Measurements from ENCODE around the gene FAM20B.

DNA sequence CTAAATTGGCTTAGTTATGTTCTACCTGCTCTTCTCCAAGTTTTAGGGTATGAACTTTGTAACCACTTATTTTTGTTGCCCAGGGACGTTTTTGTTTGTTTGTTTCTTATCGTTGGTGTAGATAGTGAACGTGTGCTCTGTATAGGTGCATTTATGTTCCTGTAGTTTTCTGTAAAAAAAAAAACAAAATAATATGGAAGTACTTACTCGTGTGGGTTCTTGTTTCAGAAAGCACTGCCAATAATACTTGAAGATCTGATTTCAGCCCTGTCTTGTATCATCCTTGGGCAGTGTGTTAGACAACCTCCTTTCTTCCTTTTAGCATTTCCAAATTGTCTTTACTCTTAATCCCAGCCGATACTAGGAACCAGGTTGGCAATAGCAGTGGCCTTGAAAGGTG is 4.4 kb downstream of the FAM20B start:
- TF ChIP-seq POLR2AphosphoS5 (IDR thresholded peaks at IDR 0.05; ENCODE audit: low read depth) (no peak), GABPA (IDR thresholded peaks at IDR 0.05; ENCODE audit: low read depth) (no peak)
- TF ChIP-seq, protein P1, sequence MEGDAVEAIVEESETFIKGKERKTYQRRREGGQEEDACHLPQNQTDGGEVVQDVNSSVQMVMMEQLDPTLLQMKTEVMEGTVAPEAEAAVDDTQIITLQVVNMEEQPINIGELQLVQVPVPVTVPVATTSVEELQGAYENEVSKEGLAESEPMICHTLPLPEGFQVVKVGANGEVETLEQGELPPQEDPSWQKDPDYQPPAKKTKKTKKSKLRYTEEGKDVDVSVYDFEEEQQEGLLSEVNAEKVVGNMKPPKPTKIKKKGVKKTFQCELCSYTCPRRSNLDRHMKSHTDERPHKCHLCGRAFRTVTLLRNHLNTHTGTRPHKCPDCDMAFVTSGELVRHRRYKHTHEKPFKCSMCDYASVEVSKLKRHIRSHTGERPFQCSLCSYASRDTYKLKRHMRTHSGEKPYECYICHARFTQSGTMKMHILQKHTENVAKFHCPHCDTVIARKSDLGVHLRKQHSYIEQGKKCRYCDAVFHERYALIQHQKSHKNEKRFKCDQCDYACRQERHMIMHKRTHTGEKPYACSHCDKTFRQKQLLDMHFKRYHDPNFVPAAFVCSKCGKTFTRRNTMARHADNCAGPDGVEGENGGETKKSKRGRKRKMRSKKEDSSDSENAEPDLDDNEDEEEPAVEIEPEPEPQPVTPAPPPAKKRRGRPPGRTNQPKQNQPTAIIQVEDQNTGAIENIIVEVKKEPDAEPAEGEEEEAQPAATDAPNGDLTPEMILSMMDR (IDR thresholded peaks at IDR 0.05; ENCODE audit: insufficient read depth, low read length): no peak
- TF ChIP-seq, protein P2, sequence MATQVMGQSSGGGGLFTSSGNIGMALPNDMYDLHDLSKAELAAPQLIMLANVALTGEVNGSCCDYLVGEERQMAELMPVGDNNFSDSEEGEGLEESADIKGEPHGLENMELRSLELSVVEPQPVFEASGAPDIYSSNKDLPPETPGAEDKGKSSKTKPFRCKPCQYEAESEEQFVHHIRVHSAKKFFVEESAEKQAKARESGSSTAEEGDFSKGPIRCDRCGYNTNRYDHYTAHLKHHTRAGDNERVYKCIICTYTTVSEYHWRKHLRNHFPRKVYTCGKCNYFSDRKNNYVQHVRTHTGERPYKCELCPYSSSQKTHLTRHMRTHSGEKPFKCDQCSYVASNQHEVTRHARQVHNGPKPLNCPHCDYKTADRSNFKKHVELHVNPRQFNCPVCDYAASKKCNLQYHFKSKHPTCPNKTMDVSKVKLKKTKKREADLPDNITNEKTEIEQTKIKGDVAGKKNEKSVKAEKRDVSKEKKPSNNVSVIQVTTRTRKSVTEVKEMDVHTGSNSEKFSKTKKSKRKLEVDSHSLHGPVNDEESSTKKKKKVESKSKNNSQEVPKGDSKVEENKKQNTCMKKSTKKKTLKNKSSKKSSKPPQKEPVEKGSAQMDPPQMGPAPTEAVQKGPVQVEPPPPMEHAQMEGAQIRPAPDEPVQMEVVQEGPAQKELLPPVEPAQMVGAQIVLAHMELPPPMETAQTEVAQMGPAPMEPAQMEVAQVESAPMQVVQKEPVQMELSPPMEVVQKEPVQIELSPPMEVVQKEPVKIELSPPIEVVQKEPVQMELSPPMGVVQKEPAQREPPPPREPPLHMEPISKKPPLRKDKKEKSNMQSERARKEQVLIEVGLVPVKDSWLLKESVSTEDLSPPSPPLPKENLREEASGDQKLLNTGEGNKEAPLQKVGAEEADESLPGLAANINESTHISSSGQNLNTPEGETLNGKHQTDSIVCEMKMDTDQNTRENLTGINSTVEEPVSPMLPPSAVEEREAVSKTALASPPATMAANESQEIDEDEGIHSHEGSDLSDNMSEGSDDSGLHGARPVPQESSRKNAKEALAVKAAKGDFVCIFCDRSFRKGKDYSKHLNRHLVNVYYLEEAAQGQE (IDR thresholded peaks at IDR 0.05; ENCODE audit: insufficient replicate concordance, low read depth): no peak
